ENCODE results near the gene DIRAS2.
A peak's percentile ranks its signal among the peaks of the same experiment; 100 is the strongest.

Gene DIRAS2

GRCh38 chr9:90613502-90613901 is 29.1 kb downstream of the DIRAS2 start:
- TF ChIP-seq CTCF (IDR thresholded peaks at IDR 0.05; ENCODE audit: borderline replicate concordance, insufficient read depth, low read depth, low read length) = no peak
- no peak overlapping the region for H3K4me3 ChIP-seq (ENCODE audit: low read depth, low read length)

- H3K4me3 ChIP-seq (ENCODE audit: low read depth, low read length) = no peak overlapping the region
- no peak for TF ChIP-seq CTCF (IDR thresholded peaks at IDR 0.05; ENCODE audit: borderline replicate concordance, insufficient read depth, low read depth, low read length)
These were observed 29.7 kb downstream of the DIRAS2 start for GRCh38 chr9:90612957-90613356.

GRCh38 chr9:90611568-90611967 is 31.1 kb downstream of the DIRAS2 start:
- TF ChIP-seq CTCF (IDR thresholded peaks at IDR 0.05; ENCODE audit: borderline replicate concordance, insufficient read depth, low read depth, low read length) = no peak
- H3K4me3 ChIP-seq (ENCODE audit: low read depth, low read length) = no peak overlapping the region

- H3K4me3 ChIP-seq (ENCODE audit: low read depth, low read length) = no peak overlapping the region
- TF ChIP-seq CTCF (IDR thresholded peaks at IDR 0.05; ENCODE audit: borderline replicate concordance, insufficient read depth, low read depth, low read length) = no peak
These were observed 31.5 kb downstream of the DIRAS2 start for GRCh38 chr9:90611121-90611520.

- TF ChIP-seq CTCF (IDR thresholded peaks at IDR 0.05; ENCODE audit: borderline replicate concordance, insufficient read depth, low read depth, low read length) = no peak
- no peak overlapping the region for H3K4me3 ChIP-seq (ENCODE audit: low read depth, low read length)
These were observed 34.7 kb downstream of the DIRAS2 start for GRCh38 chr9:90607701-90608516.

- TF ChIP-seq CTCF (IDR thresholded peaks at IDR 0.05; ENCODE audit: borderline replicate concordance, insufficient read depth, low read depth, low read length) = peak; percentile 26; the same call in 1 of the 2 replicates
- H3K4me3 ChIP-seq (ENCODE audit: low read depth, low read length) = no peak overlapping the region
These were observed 42.6 kb downstream of the DIRAS2 start for GRCh38 chr9:90600029-90600428.

- H3K4me3 ChIP-seq (ENCODE audit: low read depth, low read length) = no peak overlapping the region
- no peak for TF ChIP-seq CTCF (IDR thresholded peaks at IDR 0.05; ENCODE audit: borderline replicate concordance, insufficient read depth, low read depth, low read length)
These were observed 44.4 kb downstream of the DIRAS2 start for GRCh38 chr9:90598191-90598590.

Data from GM12875 (cell line).